Measurements from ENCODE around the gene ZNF141. TPM values are rescaled to one million over a fixed set of nuclear protein-coding genes. Genes with fewer than 3 reads are reported as not detected.
A peak's percentile ranks its signal among the peaks of the same experiment; 100 is the strongest.

Gene ZNF141
- total RNA-seq, 1 donor from 2014 or later = 31.7 TPM

DNA sequence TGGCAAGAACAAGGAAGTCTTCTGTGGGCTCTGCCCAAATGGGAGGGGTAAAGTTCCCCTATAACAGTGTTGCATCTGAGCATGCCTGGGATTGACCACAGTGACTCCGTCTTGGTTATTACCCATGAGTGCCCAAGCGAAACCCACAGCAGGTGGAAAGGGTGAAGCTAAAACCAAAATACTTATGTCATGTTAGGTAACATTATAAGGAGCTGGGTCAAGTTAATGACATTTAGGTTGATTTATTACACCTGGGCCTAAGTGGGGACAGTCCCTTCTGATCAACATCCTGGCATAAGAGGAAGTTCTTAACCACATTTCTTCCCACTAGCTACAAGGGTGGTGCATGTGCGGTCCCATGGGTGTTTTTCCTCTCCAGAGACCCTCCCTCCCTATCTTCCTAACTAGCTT lies 31.1 kb upstream of the ZNF141 start:
- TF ChIP-seq CTCF (conservative IDR thresholded peaks at IDR 0.05) = no peak
- Mint-ChIP-seq H3K9me3 (peaks cover 10% of the 10 kb centered on the region), H3K4me1 (ENCODE audit: unreplicated experiment) (no peaks in the 10 kb centered on the region), H3K4me3 (no peak overlapping the region), H3K27me3 (peaks cover 5% of the 10 kb centered on the region), H3K27ac (no peak overlapping the region), H3K36me3 (peaks cover 7% of the 10 kb centered on the region)
- DNase-seq (ENCODE audit: extremely low spot score, unreplicated experiment) = no peak

GRCh38 chr4:309807-310206 lies 27.8 kb upstream of the ZNF141 start:
- peaks cover 5% of the 10 kb centered on the region for H3K9me3 Mint-ChIP-seq

GRCh38 chr4:314296-314903 lies 23.2 kb upstream of the ZNF141 start:
- no peaks in the 10 kb centered on the region for H3K4me1 Mint-ChIP-seq (ENCODE audit: unreplicated experiment)
- H3K9me3 Mint-ChIP-seq = peaks cover 12% of the 10 kb centered on the region
- DNase-seq (ENCODE audit: extremely low spot score, unreplicated experiment) = no peak
- H3K36me3 Mint-ChIP-seq = no peaks in the 10 kb centered on the region
- H3K27me3 Mint-ChIP-seq = no peaks in the 10 kb centered on the region
- no peak overlapping the region for H3K4me3 Mint-ChIP-seq
- no peak for TF ChIP-seq CTCF (conservative IDR thresholded peaks at IDR 0.05)
- no peak overlapping the region for H3K27ac Mint-ChIP-seq

More at GRCh38 chr4:309807-310206, 27.8 kb upstream of the ZNF141 start:
- H3K36me3 Mint-ChIP-seq = no peaks in the 10 kb centered on the region
- H3K27me3 Mint-ChIP-seq = no peaks in the 10 kb centered on the region
- TF ChIP-seq CTCF (conservative IDR thresholded peaks at IDR 0.05) = no peak
- H3K4me3 Mint-ChIP-seq = no peak overlapping the region
- DNase-seq (ENCODE audit: extremely low spot score, unreplicated experiment) = no peak
- no peaks in the 10 kb centered on the region for H3K4me1 Mint-ChIP-seq (ENCODE audit: unreplicated experiment)
- no peak overlapping the region for H3K27ac Mint-ChIP-seq

DNA sequence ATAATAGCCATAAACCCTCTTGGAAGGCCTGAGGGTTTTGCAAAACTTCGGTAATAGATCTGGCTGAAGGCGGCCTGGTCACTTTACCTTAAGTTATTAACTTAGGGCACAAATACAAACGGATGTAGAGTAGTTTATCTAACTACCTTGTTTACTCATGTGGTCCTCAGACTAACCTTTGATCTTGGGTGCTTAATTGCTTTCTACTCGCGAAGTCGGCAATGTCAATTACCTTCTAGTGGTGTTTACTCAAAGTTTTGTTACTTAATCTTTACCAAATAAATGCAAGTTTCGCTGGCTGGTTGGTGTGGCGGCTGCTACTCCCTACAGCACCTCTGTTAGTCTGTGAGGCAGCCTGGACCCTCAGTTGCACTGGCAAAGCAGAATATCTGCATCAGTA lies 8.9 kb upstream of the ZNF141 start:
- peaks cover 10% of the 10 kb centered on the region for H3K9me3 Mint-ChIP-seq
- H3K4me3 Mint-ChIP-seq = no peak overlapping the region
- H3K27ac Mint-ChIP-seq = no peak overlapping the region
- no peaks in the 10 kb centered on the region for H3K4me1 Mint-ChIP-seq (ENCODE audit: unreplicated experiment)
- no peaks in the 10 kb centered on the region for H3K36me3 Mint-ChIP-seq
- H3K27me3 Mint-ChIP-seq = no peaks in the 10 kb centered on the region
- TF ChIP-seq CTCF (conservative IDR thresholded peaks at IDR 0.05) = no peak
- DNase-seq (ENCODE audit: extremely low spot score, unreplicated experiment) = peak; percentile 11

- Mint-ChIP-seq H3K9me3 (peaks cover 5% of the 10 kb centered on the region), H3K4me3 (peak overlapping the region; percentile 85), H3K27ac (peak overlapping the region; percentile 58), H3K36me3 (peaks cover 24% of the 10 kb centered on the region), H3K27me3 (no peaks in the 10 kb centered on the region), H3K4me1 (ENCODE audit: unreplicated experiment) (peaks cover 23% of the 10 kb centered on the region)
- no peak for DNase-seq (ENCODE audit: extremely low spot score, unreplicated experiment)
- no peak for TF ChIP-seq CTCF (conservative IDR thresholded peaks at IDR 0.05)
These were observed 2.1 kb upstream of the ZNF141 start for GRCh38 chr4:335515-335914.

All from type B pancreatic cell (in vitro differentiated cells).